HG02571 (cell line): Measurements from ENCODE around the gene DHX8.

Source experiments
- ATAC-seq: cut with Tn5 transposase; IDR thresholded peaks from one replicate; pipeline ENCODE4 v1.9.1; 2021; ENCODE audit warnings: mild to moderate bottlenecking, moderate library complexity; ENCODE audit not compliant: unreplicated experiment

Gene DHX8

DNA sequence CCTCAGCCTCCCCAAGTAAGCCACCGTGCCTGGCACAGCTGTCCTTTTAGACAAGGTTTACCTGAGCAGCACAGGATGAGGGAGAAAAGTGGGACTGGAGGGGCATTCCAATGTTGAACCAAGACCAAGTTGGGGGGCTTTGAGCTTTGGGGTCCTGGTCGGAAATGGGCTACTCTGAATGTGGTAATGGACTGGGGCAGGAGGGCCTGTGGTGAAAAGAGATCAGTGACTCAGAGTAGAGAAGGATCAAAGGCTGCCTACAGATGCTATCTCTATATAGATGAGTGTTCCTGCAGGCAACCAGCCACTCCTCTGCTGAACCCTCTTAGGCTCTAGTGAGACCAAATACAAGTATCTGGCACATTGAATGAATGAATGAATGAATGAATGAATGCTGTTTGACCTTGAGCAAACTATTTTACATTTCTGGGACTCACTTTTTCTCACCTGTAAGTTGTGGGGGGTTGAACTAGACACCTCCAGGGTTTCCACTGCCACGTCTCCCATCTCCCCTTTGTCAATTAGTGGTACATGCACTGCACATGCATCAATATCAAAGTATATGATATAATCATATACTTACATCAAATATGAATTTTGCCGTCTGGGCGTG, 88.7 kb downstream of the DHX8 start:
- ATAC-seq: no peak

GRCh38 chr17:43573579-43574321, 90.0 kb downstream of the DHX8 start:
- ATAC-seq: no peak

- no peak for ATAC-seq
These were observed 90.6 kb downstream of the DHX8 start for GRCh38 chr17:43574348-43574747.

- ATAC-seq: no peak
These were observed 91.2 kb downstream of the DHX8 start for GRCh38 chr17:43574896-43575525.
